ENCODE measurements around the gene CNIH1. TPM values are rescaled to one million over a fixed set of nuclear protein-coding genes. Genes with fewer than 3 reads are reported as not detected.
"Not testable (repeated sequence)": the region's sequence is repeated elsewhere in the genome, so short reads cannot be mapped to it uniquely, and the experiment has no call there.

CNIH1 gene
- total and polyA plus RNA-seq, 4 donors: 44.1 to 145 (median 85.7) TPM

- ATAC-seq (ENCODE audit: insufficient read depth, low FRiP score) (no peak), DNase-seq (no peak)
- peaks cover 0 to 2% (median 0%) of the 10 kb centered on the region in 3 donors for H3K27me3 ChIP-seq (ENCODE audit: control insufficient read depth in 3 of 3, insufficient read depth in 3 of 3, low read length in 2 of 3)
- no peak for TF ChIP-seq CTCF (IDR thresholded peaks at IDR 0.05; ENCODE audit: control extremely low read depth, extremely low read depth)
- H3K27ac ChIP-seq (ENCODE audit: low read depth in 1 of 2, low read length in 1 of 2): no peak overlapping the region
- no peaks in the 10 kb centered on the region for H3K36me3 ChIP-seq (ENCODE audit: control insufficient read depth in 4 of 4, insufficient read depth in 4 of 4, low read length in 4 of 4)
- H3K4me3 ChIP-seq: no peak overlapping the region
- H3K9me3 ChIP-seq (ENCODE audit: control insufficient read depth in 4 of 4, insufficient read depth in 3 of 4, low read length in 3 of 4): no peaks in the 10 kb centered on the region
- peaks cover 2 to 21% (median 4%) of the 10 kb centered on the region in 5 donors for H3K4me1 ChIP-seq (ENCODE audit: control insufficient read depth in 5 of 5, insufficient read depth in 5 of 5, low read length in 5 of 5)
- no peak overlapping the region for H3K9ac ChIP-seq (ENCODE audit: insufficient read depth in 1 of 2, low read length in 2 of 2)
- 86 to 94% methylated on average over 18 of the region's 18 CpGs for WGBS, 2 donors
Measured at GRCh38 chr14:54443981-54444380, 2.8 kb upstream of the CNIH1 start.

- 96 to 98% methylated on average over 15 to 21 of the region's 23 CpGs for WGBS, 2 donors
- not testable (repeated sequence) for DNase-seq; H3K9me3 ChIP-seq (ENCODE audit: control insufficient read depth in 4 of 4, insufficient read depth in 3 of 4, low read length in 3 of 4); H3K27me3 ChIP-seq (ENCODE audit: control insufficient read depth in 3 of 3, insufficient read depth in 3 of 3, low read length in 2 of 3); ATAC-seq (ENCODE audit: insufficient read depth, low FRiP score); H3K27ac ChIP-seq (ENCODE audit: low read depth in 1 of 2, low read length in 1 of 2); H3K36me3 ChIP-seq (ENCODE audit: control insufficient read depth in 4 of 4, insufficient read depth in 4 of 4, low read length in 4 of 4); H3K9ac ChIP-seq (ENCODE audit: insufficient read depth in 1 of 2, low read length in 2 of 2); H3K4me3 ChIP-seq
- peaks cover 3 to 27% (median 4%) of the 10 kb centered on the region in 5 donors for H3K4me1 ChIP-seq (ENCODE audit: control insufficient read depth in 5 of 5, insufficient read depth in 5 of 5, low read length in 5 of 5)
Measured at GRCh38 chr14:54442961-54443360, 1.8 kb upstream of the CNIH1 start.

GRCh38 chr14:54440476-54440872, 700 bp downstream of the CNIH1 start:
- peak overlapping the region; percentile 66 to 92 for H3K9ac ChIP-seq (ENCODE audit: insufficient read depth in 1 of 2, low read length in 2 of 2)
- H3K4me3 ChIP-seq: peak overlapping the region; percentile 97
- peaks cover 0 to 19% (median 3%) of the 10 kb centered on the region in 5 donors for H3K4me1 ChIP-seq (ENCODE audit: control insufficient read depth in 5 of 5, insufficient read depth in 5 of 5, low read length in 5 of 5)
- no peaks in the 10 kb centered on the region for H3K9me3 ChIP-seq (ENCODE audit: control insufficient read depth in 4 of 4, insufficient read depth in 3 of 4, low read length in 3 of 4)
- DNase-seq (peak in 2 of 3 donors; percentile 38 to 56), ATAC-seq (ENCODE audit: insufficient read depth, low FRiP score) (no peak)
- 3 to 5% methylated on average over 5 of the region's 5 CpGs for WGBS, 2 donors
- TF ChIP-seq CTCF (IDR thresholded peaks at IDR 0.05; ENCODE audit: control extremely low read depth, extremely low read depth): no peak
- peak overlapping the region; percentile 100 for H3K27ac ChIP-seq (ENCODE audit: low read depth in 1 of 2, low read length in 1 of 2)
- H3K36me3 ChIP-seq (ENCODE audit: control insufficient read depth in 4 of 4, insufficient read depth in 4 of 4, low read length in 4 of 4): peaks cover 0 to 3% (median 0%) of the 10 kb centered on the region in 4 donors
- no peaks in the 10 kb centered on the region for H3K27me3 ChIP-seq (ENCODE audit: control insufficient read depth in 3 of 3, insufficient read depth in 3 of 3, low read length in 2 of 3)

GRCh38 chr14:54440037-54440436, 1.1 kb downstream of the CNIH1 start:
- peak in 1 of 3 donors; percentile 41 for DNase-seq
- no peak for ATAC-seq (ENCODE audit: insufficient read depth, low FRiP score)
- H3K4me1 ChIP-seq (ENCODE audit: control insufficient read depth in 5 of 5, insufficient read depth in 5 of 5, low read length in 5 of 5): peaks cover 0 to 23% (median 3%) of the 10 kb centered on the region in 5 donors

More at GRCh38 chr14:54440037-54440436, 1.1 kb downstream of the CNIH1 start:
- no peaks in the 10 kb centered on the region for H3K27me3 ChIP-seq (ENCODE audit: control insufficient read depth in 3 of 3, insufficient read depth in 3 of 3, low read length in 2 of 3)
- H3K4me3 ChIP-seq: no peak overlapping the region
- no peaks in the 10 kb centered on the region for H3K9me3 ChIP-seq (ENCODE audit: control insufficient read depth in 4 of 4, insufficient read depth in 3 of 4, low read length in 3 of 4)
- peak overlapping the region; percentile 66 to 92 for H3K9ac ChIP-seq (ENCODE audit: insufficient read depth in 1 of 2, low read length in 2 of 2)
- H3K36me3 ChIP-seq (ENCODE audit: control insufficient read depth in 4 of 4, insufficient read depth in 4 of 4, low read length in 4 of 4): peaks cover 0 to 3% (median 0%) of the 10 kb centered on the region in 4 donors
- WGBS, 2 donors: 64 to 65% methylated on average over 7 of the region's 7 CpGs
- peak overlapping the region in 1 of 2 donors; percentile 100 for H3K27ac ChIP-seq (ENCODE audit: low read depth in 1 of 2, low read length in 1 of 2)
- TF ChIP-seq CTCF (IDR thresholded peaks at IDR 0.05; ENCODE audit: control extremely low read depth, extremely low read depth): no peak
